CD4-positive, alpha-beta T cell treated with Interleukin-15 for 1 hour (primary cell): ENCODE results near the gene ATP6V0E1.
"Not testable (repeated sequence)": the region's sequence is repeated elsewhere in the genome, so short reads cannot be mapped to it uniquely, and the experiment has no call there.

Experiments used
- DNase-seq: peaks from one replicate; pipeline ENCODE4 v3.0.0-alpha.2; 2020

ATP6V0E1 gene

DNA sequence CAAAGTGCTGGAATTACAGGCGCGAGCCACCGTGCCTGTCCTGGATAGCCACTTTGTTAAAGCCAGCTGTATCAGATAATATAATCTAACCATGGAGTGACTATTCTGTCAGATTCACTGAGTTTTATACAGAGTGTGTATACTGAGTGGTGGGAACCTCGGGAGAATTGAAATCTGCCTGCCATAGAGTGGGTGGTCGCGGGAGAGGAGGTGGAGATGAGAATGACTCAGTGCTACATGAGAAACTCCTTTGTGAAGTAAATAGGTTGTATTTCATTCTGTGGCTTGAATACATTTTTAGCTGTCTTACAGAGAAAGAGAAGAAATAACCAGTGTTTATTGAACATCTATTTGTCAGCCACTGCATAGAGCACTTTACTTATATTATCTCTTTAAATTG lies 26.4 kb downstream of the ATP6V0E1 start:
- DNase-seq: no peak

DNA sequence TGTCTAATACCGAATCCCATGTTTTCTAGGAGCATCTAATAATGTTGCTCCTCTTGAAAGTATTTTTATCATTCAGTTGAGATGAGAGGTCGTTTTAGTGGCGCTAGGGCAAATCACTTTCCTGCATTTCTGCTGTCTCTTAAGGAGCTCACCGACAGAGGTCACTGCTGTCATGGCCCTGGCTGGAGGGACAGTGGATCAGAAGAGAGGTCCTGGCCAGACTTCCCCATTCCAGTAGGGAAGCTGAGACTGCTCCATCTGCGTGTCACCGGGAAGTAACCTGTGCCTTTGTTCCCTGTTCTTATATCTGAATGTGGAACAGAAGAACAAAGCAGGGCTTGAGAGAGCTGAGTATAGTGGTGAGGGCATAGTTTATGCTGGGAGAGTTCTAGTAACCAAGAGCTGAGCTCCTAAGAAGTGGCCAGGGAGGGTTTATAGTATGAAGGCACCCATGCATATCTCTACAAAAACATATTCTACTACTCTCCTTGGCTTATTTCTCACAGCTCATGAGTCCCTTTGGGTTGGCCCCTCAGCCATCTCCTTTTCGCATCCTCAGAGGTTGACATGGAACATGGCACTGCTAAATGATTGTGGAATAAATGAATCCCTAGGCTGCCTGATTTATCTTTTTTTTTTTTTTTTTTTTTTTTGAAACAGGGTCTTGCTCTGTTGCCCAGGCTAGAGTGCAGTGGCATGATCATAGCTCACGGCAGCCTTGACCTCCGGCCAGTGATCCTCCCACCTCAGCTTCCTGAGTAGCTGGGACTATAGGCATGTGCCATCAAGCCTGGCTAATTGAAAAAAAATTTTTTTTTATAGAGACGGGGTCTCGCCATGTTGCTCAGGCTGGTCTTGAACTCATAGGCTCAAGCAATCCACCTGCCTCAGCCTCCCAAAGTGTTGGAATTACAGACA lies 27.2 kb downstream of the ATP6V0E1 start:
- DNase-seq: no peak

- DNase-seq: no peak
These were observed 28.0 kb downstream of the ATP6V0E1 start for GRCh38 chr5:173011566-173011965.

DNA sequence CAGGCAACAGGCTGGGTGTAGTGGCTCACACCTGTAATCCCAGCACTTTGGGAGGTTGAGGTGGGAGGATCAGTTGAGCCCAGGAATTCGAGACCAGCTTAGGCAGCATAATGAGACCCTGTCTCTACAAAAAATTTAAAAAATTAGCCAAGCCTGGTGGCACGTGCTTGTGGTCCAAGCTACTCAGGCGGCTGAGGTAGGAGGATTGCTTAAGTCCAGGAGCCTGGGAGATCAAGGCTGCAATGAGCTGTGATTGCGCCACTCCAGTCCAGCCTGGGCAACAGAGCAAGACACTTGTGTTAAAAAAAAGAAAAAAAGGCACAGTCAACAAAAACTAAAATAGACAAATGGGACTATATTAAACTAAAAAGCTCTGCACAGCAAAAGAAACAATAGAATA lies 29.3 kb downstream of the ATP6V0E1 start:
- DNase-seq: no peak

- no peak for DNase-seq
These were observed 31.1 kb downstream of the ATP6V0E1 start for GRCh38 chr5:173014671-173015070.

- DNase-seq: no peak
These were observed 31.6 kb downstream of the ATP6V0E1 start for GRCh38 chr5:173015192-173015591.

- DNase-seq: no peak
These were observed 32.3 kb downstream of the ATP6V0E1 start for GRCh38 chr5:173015598-173016455.

GRCh38 chr5:173016598-173017046 lies 33.1 kb downstream of the ATP6V0E1 start:
- DNase-seq: no peak

GRCh38 chr5:173017087-173017486 lies 33.5 kb downstream of the ATP6V0E1 start:
- not testable (repeated sequence) for DNase-seq

- no peak for DNase-seq
These were observed 34.8 kb downstream of the ATP6V0E1 start for GRCh38 chr5:173018358-173018757.

DNA sequence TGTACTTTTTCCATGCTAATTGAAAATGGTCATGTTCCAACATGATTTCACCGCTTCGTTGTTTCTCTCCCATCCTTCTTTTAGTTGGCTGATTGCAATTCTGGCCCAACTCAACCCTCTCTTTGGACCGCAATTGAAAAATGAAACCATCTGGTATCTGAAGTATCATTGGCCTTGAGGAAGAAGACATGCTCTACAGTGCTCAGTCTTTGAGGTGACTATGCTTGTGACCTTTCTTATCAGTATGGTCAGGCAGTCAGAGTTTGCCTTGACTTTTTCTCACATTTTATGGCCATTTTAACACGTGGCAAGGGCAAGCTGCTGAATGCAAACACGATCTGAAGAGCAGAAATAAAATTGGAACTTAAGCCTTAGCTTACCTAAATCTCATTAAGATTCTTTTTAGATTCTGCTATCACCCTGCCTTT lies 36.6 kb downstream of the ATP6V0E1 start:
- no peak for DNase-seq

- no peak for DNase-seq
These were observed 37.1 kb downstream of the ATP6V0E1 start for GRCh38 chr5:173020643-173021042.

GRCh38 chr5:173025651-173026050 lies 42.1 kb downstream of the ATP6V0E1 start:
- no peak for DNase-seq

DNA sequence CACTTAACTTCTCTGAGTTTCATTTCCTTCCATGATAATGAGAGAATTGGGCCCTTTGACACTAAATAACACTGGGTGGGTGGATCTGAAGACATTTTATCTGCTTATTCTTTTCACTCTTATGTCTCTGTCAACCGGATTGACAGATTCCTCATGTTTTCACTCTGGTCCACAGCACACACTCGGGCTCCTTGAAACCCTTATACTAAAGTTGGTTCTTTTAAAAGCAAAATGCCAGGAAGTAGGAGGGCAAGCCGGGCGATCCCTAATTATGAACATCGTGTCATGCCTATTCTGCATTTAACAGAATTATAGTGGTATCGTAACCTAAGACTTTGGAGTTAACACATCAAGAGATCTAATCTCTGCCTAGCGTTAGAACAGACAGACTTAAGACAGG lies 44.3 kb downstream of the ATP6V0E1 start:
- no peak for DNase-seq

- no peak for DNase-seq
These were observed 45.3 kb downstream of the ATP6V0E1 start for GRCh38 chr5:173028811-173029327.

- no peak for DNase-seq
These were observed 45.9 kb downstream of the ATP6V0E1 start for GRCh38 chr5:173029499-173029921.

- not testable (repeated sequence) for DNase-seq
These were observed 48.5 kb downstream of the ATP6V0E1 start for GRCh38 chr5:173032096-173032495.

- DNase-seq: no peak
These were observed 49.2 kb downstream of the ATP6V0E1 start for GRCh38 chr5:173032730-173033129.

DNA sequence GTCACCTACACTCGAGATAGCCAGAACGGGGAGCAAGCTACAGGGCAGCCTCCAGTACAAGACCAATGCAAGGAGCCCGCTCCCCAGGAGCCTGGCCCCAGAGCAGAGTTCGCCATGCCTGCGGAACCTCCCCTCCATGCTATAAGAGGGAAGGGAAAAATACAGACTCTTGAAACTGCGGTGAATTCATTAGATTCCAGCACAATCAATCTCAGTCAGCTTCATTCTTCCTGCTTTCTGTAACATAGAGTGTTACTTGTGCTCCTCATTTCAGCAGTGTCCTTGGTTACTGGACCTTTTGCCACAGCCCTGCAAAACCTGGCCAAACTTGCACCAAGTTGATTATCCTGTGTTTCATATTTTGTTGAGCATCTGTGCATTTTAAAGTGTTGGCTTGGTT lies 50.4 kb downstream of the ATP6V0E1 start:
- DNase-seq: no peak

GRCh38 chr5:173035904-173036707 lies 52.5 kb downstream of the ATP6V0E1 start:
- no peak for DNase-seq

DNA sequence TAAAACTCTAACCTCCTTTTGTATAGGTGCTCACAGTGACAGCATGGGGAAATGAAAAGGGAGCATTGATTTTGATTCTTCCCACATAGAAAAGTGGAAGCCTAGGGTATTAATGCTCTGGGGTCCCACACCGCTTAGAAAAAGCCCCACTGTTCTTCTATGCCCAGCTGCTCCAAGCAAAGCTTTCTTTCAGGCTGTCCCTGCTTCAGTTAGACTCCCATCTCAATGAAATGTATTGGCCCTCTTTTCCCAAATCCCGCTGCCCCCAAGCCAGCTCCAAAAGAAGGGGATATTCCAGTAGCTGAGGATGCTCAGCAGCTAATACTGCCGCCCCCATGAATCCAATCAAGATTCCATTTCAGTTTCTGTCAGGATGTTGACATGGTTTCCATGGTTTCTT lies 55.6 kb downstream of the ATP6V0E1 start:
- no peak for DNase-seq

DNA sequence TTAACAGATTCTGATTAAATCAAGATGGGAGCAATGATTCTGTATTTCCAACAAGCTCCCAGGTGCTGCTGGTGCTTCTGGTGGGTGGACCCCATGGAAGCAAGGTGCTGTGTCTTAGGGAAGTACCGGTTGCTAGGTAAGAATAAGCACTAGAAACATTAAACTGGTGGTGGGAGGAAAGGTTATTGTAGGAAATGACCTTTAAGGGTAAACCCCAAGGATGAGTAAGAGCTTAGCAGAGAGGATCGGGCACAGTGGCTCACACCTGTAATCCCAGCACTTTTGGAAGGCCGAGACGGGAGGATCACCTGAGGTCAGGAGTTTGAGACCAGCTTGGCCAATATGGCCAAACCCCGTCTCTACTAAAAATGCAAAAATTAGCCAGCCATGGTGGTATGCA lies 56.4 kb downstream of the ATP6V0E1 start:
- no peak for DNase-seq
